ENCODE data around the gene MED29. TPM values are rescaled to one million over a fixed set of nuclear protein-coding genes. Genes with fewer than 3 reads are reported as not detected.

The MED29 gene
- total and polyA plus RNA-seq, 12 donors, result 36.1 to 221 (median 58.4) TPM

GRCh38 chr19:39446365-39447084, 55.3 kb downstream of the MED29 start:
- intact Hi-C loops (cut with DNase I), result loop anchor here in 1 of 2 donors (10.0 kb wide), 1 partner anchor 88 kb away; the partner anchor contains the start of gene EID2B
- no peak for TF ChIP-seq POLR2A (IDR thresholded peaks at IDR 0.05)
- 83 to 88% (median 86%) methylated on average over 13 to 16 of the region's 16 CpGs for WGBS, 4 donors

GRCh38 chr19:39448271-39448670, 57.1 kb downstream of the MED29 start:
- H3K27me3 ChIP-seq, result no peaks in the 10 kb centered on the region
- H3K4me1 ChIP-seq (replicated peaks in 1 of 2), result peaks cover 17 to 31% of the 10 kb centered on the region in 2 donors
- peaks cover 0 to 4% of the 10 kb centered on the region in 2 donors for H3K36me3 ChIP-seq (replicated peaks in 1 of 2)
- no peaks in the 10 kb centered on the region for H3K9me3 ChIP-seq (replicated peaks in 1 of 3)
- WGBS, 4 donors, result 50 to 73% (median 64%) methylated on average over 1 to 3 of the region's 3 CpGs
- no peak for TF ChIP-seq CTCF (IDR thresholded peaks at IDR 0.05)
- TF ChIP-seq POLR2A (IDR thresholded peaks at IDR 0.05), result no peak
- peak overlapping the region in 1 of 5 donors; percentile 4 for H3K27ac ChIP-seq
- intact Hi-C loops (cut with DNase I), result loop anchor here in 1 of 2 donors (10.0 kb wide), 1 partner anchor 87 kb away; the partner anchor contains the start of gene EID2B
- no peak for DNase-seq
- no peak overlapping the region for H3K4me3 ChIP-seq

More at GRCh38 chr19:39446365-39447084, 55.3 kb downstream of the MED29 start:
- Histone ChIP-seq H3K27me3 (no peaks in the 10 kb centered on the region), H3K4me3 (peak overlapping the region in 1 of 4 donors; percentile 70), H3K4me1 (replicated peaks in 1 of 2) (peaks cover 17 to 31% of the 10 kb centered on the region in 2 donors), H3K36me3 (replicated peaks in 1 of 2) (no peaks in the 10 kb centered on the region), H3K9me3 (replicated peaks in 1 of 3) (no peaks in the 10 kb centered on the region), H3K27ac (peak overlapping the region in 2 of 5 donors; percentile 88 to 95)
- DNase-seq, result no peak

- H3K36me3 ChIP-seq (replicated peaks in 1 of 2), result peaks cover 0 to 14% of the 10 kb centered on the region in 2 donors
- TF ChIP-seq CTCF (IDR thresholded peaks at IDR 0.05) (no peak), POLR2A (IDR thresholded peaks at IDR 0.05) (no peak)
- peaks cover 17 to 30% of the 10 kb centered on the region in 2 donors for H3K4me1 ChIP-seq (replicated peaks in 1 of 2)
- H3K4me3 ChIP-seq, result no peak overlapping the region
- no peak for DNase-seq
- no peaks in the 10 kb centered on the region for H3K9me3 ChIP-seq (replicated peaks in 1 of 3)
- WGBS, 4 donors, result 70 to 95% (median 79%) methylated on average over 5 to 8 of the region's 8 CpGs
- no peaks in the 10 kb centered on the region for H3K27me3 ChIP-seq
- H3K27ac ChIP-seq, result no peak overlapping the region
- intact Hi-C loops (cut with DNase I), result loop anchor here in 1 of 2 donors (10.0 kb wide), 1 partner anchor 86 kb away; the partner anchor contains the start of gene EID2B
Observed at GRCh38 chr19:39449116-39449797, 58.1 kb downstream of the MED29 start.

Small RNA genes lying within 50 kb of the gene (microRNA-seq; reads per million reads assigned to microRNA genes)
- gene MIR4530, result 0 to 0.89 (median 0.85) reads per million in 3 donors

Small RNA genes lying within 50 kb of the gene (small RNA-seq; reads per million reads assigned to genes)
- gene AC011445.2 (0 to 0.17 reads per million in 2 donors), gene MIR4530 (0 to 0.36 reads per million in 2 donors), gene RN7SL566P (0 reads per million in 2 donors)

Other genes with a start within 250 kb of the MED29 start
- gene NCCRP1, start 194.4 kb upstream of the MED29 start, total RNA-seq, result under 1 TPM in 3 of 9 donors, not detected in 6; 0.11 to 0.78 (median 0.11) TPM
- gene NCCRP1, start 194.4 kb upstream of the MED29 start, polyA plus RNA-seq, result under 1 TPM in 2 of 3 donors, not detected in 1; 0.10 to 0.32 TPM
- under 1 TPM in 3 of 9 donors, not detected in 6; 0.43 to 0.76 (median 0.67) TPM for gene SYCN, start 187.1 kb upstream of the MED29 start, total RNA-seq
- not detected for gene SYCN, start 187.1 kb upstream of the MED29 start, polyA plus RNA-seq
- gene IFNL3, start 146.4 kb upstream of the MED29 start, total RNA-seq, result not detected
- gene IFNL3, start 146.4 kb upstream of the MED29 start, polyA plus RNA-seq, result not detected
- gene IFNL4, start 142.5 kb upstream of the MED29 start, total RNA-seq, result not detected
- gene IFNL4, start 142.5 kb upstream of the MED29 start, polyA plus RNA-seq, result not detected
- gene IFNL2, start 123.0 kb upstream of the MED29 start, total RNA-seq, result not detected
- gene IFNL2, start 123.0 kb upstream of the MED29 start, polyA plus RNA-seq, result not detected
- gene IFNL1, start 95.0 kb upstream of the MED29 start, total RNA-seq, result not detected
- not detected for gene IFNL1, start 95.0 kb upstream of the MED29 start, polyA plus RNA-seq
- gene LRFN1, start 70.5 kb upstream of the MED29 start, total RNA-seq, result 1 to 10 TPM in 2 of 9 donors, under 1 TPM in 7; 0.34 to 1.4 (median 0.69) TPM
- gene LRFN1, start 70.5 kb upstream of the MED29 start, polyA plus RNA-seq, result 1 to 10 TPM in 1 of 3 donors, under 1 TPM in 2; 0.15 to 1.8 (median 0.74) TPM
- gene GMFG, start 55.3 kb upstream of the MED29 start, total RNA-seq, result 10 to 100 TPM; 13.4 to 45.8 (median 35.2) TPM
- 10 to 100 TPM; 22.6 to 92.5 (median 76.2) TPM for gene GMFG, start 55.3 kb upstream of the MED29 start, polyA plus RNA-seq
- gene SAMD4B, start 49.0 kb upstream of the MED29 start, total RNA-seq, result 100 to 1,000 TPM in 3 of 9 donors, 10 to 100 TPM in 6; 37.9 to 111 (median 98.5) TPM
- gene SAMD4B, start 49.0 kb upstream of the MED29 start, polyA plus RNA-seq, result 100 to 1,000 TPM in 2 of 3 donors, 10 to 100 TPM in 1; 50.0 to 280 (median 211) TPM
- 10 to 100 TPM; 46.8 to 60.2 (median 54.2) TPM for gene PAF1, start 272 bp upstream of the MED29 start, total RNA-seq
- 10 to 100 TPM; 50.9 to 86.9 (median 51.6) TPM for gene PAF1, start 272 bp upstream of the MED29 start, polyA plus RNA-seq
- gene ZFP36, start 15.5 kb downstream of the MED29 start, total RNA-seq, result 100 to 1,000 TPM in 3 of 9 donors, 10 to 100 TPM in 5, 1 to 10 TPM in 1; 5.7 to 187 (median 81.8) TPM
- 100 to 1,000 TPM in 2 of 3 donors, 10 to 100 TPM in 1; 64.8 to 193 (median 113) TPM for gene ZFP36, start 15.5 kb downstream of the MED29 start, polyA plus RNA-seq
- 10 to 100 TPM in 8 of 9 donors, 1 to 10 TPM in 1; 9.6 to 23.4 (median 17.8) TPM for gene PLEKHG2, start 21.3 kb downstream of the MED29 start, total RNA-seq
- gene PLEKHG2, start 21.3 kb downstream of the MED29 start, polyA plus RNA-seq, result 10 to 100 TPM in 2 of 3 donors, 1 to 10 TPM in 1; 3.6 to 44.8 (median 16.3) TPM
- gene RPS16, start 44.6 kb downstream of the MED29 start, total RNA-seq, result 1,000 to 10,000 TPM in 6 of 9 donors, 100 to 1,000 TPM in 3; 229 to 1,939 (median 1,252) TPM
- gene RPS16, start 44.6 kb downstream of the MED29 start, polyA plus RNA-seq, result 1,000 to 10,000 TPM; 1,071 to 2,033 (median 1,152) TPM
- gene SUPT5H, start 54.2 kb downstream of the MED29 start, total RNA-seq, result 100 to 1,000 TPM in 3 of 9 donors, 10 to 100 TPM in 6; 42.0 to 145 (median 85.3) TPM
- gene SUPT5H, start 54.2 kb downstream of the MED29 start, polyA plus RNA-seq, result 100 to 1,000 TPM; 107 to 612 (median 233) TPM
- gene TIMM50, start 89.5 kb downstream of the MED29 start, total RNA-seq, result 10 to 100 TPM; 52.8 to 93.4 (median 65.0) TPM
- 100 to 1,000 TPM in 2 of 3 donors, 10 to 100 TPM in 1; 77.7 to 147 (median 118) TPM for gene TIMM50, start 89.5 kb downstream of the MED29 start, polyA plus RNA-seq
- under 1 TPM in 1 of 9 donors, not detected in 8; 0.17 TPM for gene DLL3, start 107.6 kb downstream of the MED29 start, total RNA-seq
- gene DLL3, start 107.6 kb downstream of the MED29 start, polyA plus RNA-seq, result under 1 TPM in 1 of 3 donors, not detected in 2; 0.10 TPM
- gene SELENOV, start 123.8 kb downstream of the MED29 start, total RNA-seq, result not detected
- gene SELENOV, start 123.8 kb downstream of the MED29 start, polyA plus RNA-seq, result not detected
- gene EID2B, start 141.5 kb downstream of the MED29 start, total RNA-seq, result 1 to 10 TPM; 1.6 to 6.7 (median 3.8) TPM
- 1 to 10 TPM; 2.7 to 4.3 (median 3.8) TPM for gene EID2B, start 141.5 kb downstream of the MED29 start, polyA plus RNA-seq
- 10 to 100 TPM; 13.9 to 32.9 (median 25.3) TPM for gene EID2, start 148.8 kb downstream of the MED29 start, total RNA-seq
- 10 to 100 TPM; 19.2 to 31.7 (median 27.8) TPM for gene EID2, start 148.8 kb downstream of the MED29 start, polyA plus RNA-seq
- not detected for gene LGALS13, start 211.1 kb downstream of the MED29 start, total RNA-seq
- not detected for gene LGALS13, start 211.1 kb downstream of the MED29 start, polyA plus RNA-seq

All from adrenal gland (tissue), 12 donors.